GM12865 (cell line): ENCODE measurements around the gene RPSA.
A peak's percentile ranks its signal among the peaks of the same experiment; 100 is the strongest.

Experiments used
- DNase-seq: peaks from one replicate; pipeline ENCODE4 v3.0.0; 2010; ENCODE audit warnings: low read depth
- H3K4me3 ChIP-seq: 2 replicates; pipeline ENCODE4 v1.5.1; 2011; ENCODE audit warnings: mild to moderate bottlenecking, low read depth, low read length, control low read depth
- TF ChIP-seq, protein P1 (sequence below): IDR thresholded peaks from 2 replicates; pipeline ENCODE4 v1.5.1; 2011; ENCODE audit warnings: low read length, control low read depth, low read depth, inconsistent platforms; ENCODE audit not compliant: insufficient read depth; ENCODE audit errors: missing control alignments

RPSA gene

DNA sequence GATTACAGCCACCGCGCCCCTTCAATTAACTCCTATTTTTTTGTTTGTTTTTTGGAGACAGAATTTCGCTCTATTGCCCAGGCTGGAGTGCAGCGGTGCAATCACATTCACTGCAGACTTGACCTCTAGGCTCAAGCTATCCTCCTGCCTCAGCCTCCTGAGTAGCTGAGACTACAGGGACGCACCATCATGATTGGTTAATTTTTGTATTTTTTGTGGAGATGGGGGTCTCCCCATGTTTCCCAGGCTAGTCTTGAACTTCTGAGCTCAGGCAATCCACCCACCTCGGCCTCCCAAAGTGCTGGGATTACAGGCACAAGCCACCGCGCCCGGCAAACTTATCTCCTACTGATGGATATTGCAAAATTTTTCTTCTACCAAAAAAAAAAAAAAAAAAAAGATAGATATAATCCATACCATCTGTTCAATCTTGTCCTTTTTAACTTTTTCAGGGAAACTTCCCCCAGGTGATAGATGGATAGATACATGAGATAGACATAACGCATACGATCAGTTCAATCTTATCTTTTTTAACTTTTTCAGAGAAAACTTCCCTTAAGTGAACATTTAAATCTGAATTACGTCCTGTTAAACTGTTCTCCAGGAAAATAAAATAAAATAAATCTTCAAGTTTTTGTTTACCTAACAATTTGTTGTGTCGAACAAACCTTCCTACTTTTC lies 693 bp upstream of the RPSA start:
- H3K4me3 ChIP-seq: peak overlapping the region; percentile 77
- no peak for DNase-seq
- TF ChIP-seq, protein P1, sequence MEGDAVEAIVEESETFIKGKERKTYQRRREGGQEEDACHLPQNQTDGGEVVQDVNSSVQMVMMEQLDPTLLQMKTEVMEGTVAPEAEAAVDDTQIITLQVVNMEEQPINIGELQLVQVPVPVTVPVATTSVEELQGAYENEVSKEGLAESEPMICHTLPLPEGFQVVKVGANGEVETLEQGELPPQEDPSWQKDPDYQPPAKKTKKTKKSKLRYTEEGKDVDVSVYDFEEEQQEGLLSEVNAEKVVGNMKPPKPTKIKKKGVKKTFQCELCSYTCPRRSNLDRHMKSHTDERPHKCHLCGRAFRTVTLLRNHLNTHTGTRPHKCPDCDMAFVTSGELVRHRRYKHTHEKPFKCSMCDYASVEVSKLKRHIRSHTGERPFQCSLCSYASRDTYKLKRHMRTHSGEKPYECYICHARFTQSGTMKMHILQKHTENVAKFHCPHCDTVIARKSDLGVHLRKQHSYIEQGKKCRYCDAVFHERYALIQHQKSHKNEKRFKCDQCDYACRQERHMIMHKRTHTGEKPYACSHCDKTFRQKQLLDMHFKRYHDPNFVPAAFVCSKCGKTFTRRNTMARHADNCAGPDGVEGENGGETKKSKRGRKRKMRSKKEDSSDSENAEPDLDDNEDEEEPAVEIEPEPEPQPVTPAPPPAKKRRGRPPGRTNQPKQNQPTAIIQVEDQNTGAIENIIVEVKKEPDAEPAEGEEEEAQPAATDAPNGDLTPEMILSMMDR: no peak

DNA sequence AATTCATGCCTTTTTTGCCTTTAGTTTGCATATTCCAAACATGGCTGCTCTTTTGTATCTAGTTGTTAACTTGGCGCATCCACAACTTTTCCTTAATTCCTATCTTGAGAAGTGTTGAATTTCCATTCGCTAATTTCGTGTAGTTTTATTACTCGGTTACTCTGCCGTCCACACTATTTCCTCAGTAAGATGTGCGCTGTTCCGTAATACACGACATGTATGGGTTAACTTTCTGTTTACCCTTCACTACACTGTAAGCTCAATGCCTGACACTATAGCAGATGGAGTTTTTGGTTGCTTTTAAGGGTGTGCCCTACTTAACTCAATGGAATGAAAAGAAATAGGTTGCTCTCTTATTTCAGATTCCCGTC lies 724 bp downstream of the RPSA start:
- H3K4me3 ChIP-seq: peak overlapping the region; percentile 77
- DNase-seq: no peak
- TF ChIP-seq, protein P1: no peak

DNA sequence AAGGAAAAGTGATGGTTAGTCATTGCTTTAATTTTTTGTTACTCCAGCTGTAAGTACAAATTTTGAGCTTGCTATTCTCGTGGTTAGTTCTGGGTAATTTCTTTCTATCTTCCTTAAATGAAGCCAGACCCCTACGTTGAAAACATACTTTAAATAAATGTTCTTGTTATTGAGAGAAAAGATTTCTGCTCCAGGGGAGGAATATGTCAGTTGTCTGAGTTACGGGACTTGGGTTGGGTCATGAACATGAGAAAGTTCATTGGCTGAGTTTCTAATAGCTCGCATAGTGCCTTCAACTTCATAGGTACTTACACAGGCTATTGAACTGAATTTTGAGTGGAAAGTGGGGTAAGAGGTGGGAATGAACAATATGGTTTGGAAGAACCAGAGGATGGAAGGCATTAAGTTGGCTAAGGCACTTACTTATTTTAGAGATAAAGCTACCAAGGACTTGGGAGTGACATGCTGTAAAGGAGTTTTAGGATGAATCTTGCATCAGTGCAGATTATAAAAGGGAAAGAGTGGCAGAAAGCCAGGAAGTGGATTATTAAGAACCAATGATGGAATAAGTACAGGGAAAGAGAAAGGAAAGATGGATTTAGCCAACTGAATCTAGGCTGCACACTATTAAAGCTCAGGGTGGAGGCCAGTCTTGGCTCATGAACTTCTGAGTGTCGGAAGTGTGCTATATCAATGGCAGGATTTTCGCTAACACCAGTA lies 1.4 kb downstream of the RPSA start:
- TF ChIP-seq, protein P1: no peak
- no peak for DNase-seq
- H3K4me3 ChIP-seq: peak overlapping the region; percentile 77

DNA sequence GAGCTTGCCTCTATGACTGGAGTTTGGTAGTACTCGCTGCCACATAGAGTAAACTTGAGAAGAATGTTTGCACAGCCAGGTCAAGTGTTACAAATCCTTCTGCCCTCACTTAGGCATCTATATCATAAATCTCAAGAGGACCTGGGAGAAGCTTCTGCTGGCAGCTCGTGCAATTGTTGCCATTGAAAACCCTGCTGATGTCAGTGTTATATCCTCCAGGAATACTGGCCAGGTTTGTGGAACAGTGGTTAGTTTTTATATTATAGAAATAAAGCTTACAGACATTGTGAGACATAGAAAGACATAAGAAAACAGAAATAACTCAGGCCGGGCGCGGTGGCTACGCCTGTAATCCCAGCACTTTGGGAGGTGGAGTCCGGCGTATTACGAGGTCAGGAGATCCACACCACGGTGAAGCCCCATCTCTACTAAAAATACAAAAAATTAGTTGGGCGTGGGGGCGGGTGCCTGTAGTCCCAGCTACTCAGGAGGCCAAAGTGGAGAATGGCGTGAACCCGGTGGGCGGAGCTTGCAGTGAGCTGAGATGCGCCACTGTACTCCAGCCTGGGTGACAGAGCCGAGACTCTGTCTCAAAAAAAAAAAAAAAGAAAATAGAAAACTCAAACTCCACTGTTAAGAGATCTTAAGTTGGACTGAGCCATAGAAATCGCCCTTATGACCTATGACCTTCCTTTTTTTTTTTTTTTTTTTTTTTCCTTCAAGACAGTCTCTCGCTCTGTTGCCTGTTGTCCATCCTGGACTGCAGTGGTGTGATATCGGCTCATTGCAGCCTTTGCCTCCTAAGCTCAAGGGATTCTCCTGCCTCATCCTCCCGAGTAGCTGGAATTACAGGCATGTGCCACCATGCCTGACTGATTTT lies 2.2 kb downstream of the RPSA start:
- peak; percentile 73 for DNase-seq
- TF ChIP-seq, protein P1: no peak
- H3K4me3 ChIP-seq: peak overlapping the region; percentile 77

DNA sequence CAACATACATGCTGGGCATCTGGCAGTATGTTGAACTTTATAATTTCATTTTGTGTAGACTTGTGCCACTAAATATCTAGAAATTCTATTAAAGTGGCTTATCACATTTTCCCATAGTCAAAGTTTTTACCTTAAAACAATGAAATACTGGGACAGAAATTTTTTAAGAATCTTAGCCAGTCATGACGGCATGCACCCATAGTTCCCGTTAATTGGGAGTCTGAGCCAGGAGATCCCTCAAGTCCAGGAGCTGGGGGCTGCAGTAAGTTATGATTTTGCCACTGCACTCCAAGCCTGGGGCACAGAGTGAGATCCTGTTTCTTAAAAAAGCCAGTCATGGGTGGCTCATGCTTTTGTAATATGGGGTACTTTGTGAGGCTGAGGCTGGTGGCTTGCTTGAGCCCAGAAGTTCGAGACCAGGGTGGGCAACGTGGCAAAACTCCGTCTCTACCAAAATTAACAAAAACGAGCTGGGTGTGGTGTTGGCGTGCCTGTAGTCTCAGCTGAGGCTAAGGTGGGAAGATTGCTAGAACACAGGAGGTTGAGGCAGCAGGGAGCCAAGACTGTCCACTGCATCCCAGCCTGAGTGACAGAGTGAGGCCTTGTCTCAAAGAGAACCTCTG lies 3.1 kb downstream of the RPSA start:
- TF ChIP-seq, protein P1: no peak
- DNase-seq: no peak
- peak overlapping the region; percentile 77 for H3K4me3 ChIP-seq

DNA sequence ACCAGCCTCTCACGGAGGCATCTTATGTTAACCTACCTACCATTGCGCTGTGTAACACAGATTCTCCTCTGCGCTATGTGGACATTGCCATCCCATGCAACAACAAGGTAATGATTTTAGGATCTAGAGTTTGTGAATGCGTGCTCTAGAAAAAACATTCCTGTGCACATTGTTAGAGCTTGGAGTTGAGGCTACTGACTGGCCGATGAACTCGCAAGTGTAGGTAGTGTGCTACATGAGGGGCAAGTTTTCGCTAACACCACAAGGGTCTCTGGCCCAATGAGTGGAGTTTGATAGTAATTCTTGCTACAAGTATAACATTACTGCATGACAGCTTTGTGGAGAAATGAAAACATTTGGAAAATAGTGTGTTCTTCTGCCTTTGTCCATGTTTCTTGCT lies 4.4 kb downstream of the RPSA start:
- DNase-seq: no peak
- TF ChIP-seq, protein P1: no peak
- no peak overlapping the region for H3K4me3 ChIP-seq
